ENCODE data around the gene TARS2.

- TF ChIP-seq POLR2A (IDR thresholded peaks at IDR 0.05; ENCODE audit: low read length): no peak
- TF ChIP-seq GATA1 (IDR thresholded peaks at IDR 0.05; ENCODE audit: low read depth, low read length): no peak
Measured at GRCh38 chr1:150537732-150538684, 50.8 kb downstream of the TARS2 start.

All from erythroblast (primary cell).